ENCODE results near the gene LEF1.

Gene LEF1

DNA sequence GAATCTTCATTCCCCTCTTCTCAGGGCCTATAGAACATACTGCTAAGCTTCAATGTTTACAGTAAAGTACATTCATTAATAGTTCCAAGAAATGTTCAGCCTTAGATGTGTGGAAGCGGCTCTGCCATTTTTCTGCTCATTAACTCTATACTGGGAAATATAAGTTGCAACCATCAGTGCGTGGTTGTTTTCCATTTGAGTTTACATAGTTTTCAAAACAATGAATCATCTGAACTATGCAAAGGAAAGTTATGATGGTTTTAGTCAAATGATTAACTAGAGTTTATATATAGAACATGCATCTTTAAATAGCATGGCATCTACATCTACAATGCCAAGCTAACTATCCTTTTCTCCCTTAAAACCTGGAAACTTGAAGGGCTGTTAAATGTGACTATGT is 29.6 kb downstream of the LEF1 start:
- Histone ChIP-seq H3K27me3 (ENCODE audit: control insufficient read depth, insufficient read depth, low read length, poor library complexity, severe bottlenecking) (peaks cover 4% of the 10 kb centered on the region), H3K36me3 (ENCODE audit: control insufficient read depth, insufficient read depth, low read length) (no peaks in the 10 kb centered on the region), H3K27ac (ENCODE audit: insufficient read depth, low read depth, low read length, poor library complexity, severe bottlenecking) (no peak overlapping the region), H3K4me1 (ENCODE audit: control insufficient read depth, insufficient read depth, low read length) (peaks cover 41% of the 10 kb centered on the region), H3K4me3 (ENCODE audit: insufficient read depth, low read depth, low read length) (no peak overlapping the region), H3K9me3 (ENCODE audit: control insufficient read depth, low read length) (no peaks in the 10 kb centered on the region)
- 88 to 92% methylated on average over 2 of the region's 2 CpGs for WGBS, 2 experiments

DNA sequence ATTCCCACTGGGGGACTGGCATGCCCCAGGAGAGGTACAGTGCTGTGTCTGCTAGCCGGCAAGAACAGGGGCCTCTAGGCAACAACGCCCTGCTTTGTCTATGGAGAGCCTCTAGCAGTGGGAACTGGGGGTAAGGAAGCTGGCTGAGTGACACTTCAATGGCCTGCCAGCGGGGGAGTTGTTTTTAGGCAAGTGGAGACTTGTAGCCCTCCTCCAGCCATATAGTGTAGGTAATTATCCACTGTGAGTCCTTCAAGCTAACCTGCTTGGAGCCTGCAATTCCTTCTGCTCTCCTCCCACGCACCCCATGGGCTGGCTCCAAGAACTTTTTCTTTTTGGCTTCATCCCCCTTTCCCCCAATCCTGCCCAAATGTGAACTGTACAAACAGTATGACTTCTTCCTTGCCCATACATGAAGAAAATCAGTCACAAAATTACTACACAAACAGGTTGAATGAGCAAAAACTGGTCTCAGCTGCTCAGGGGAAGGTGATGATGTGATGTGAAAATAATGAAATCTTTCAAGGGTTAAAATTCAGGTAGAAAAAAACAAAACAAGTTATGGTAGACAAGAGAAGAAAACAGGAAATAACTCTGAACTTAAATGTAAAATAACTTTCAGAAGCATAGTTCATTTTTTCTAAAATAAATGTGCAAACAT is 33.1 kb downstream of the LEF1 start:
- Histone ChIP-seq H3K4me1 (ENCODE audit: control insufficient read depth, insufficient read depth, low read length) (peaks cover 19% of the 10 kb centered on the region), H3K9me3 (ENCODE audit: control insufficient read depth, low read length) (no peaks in the 10 kb centered on the region), H3K36me3 (ENCODE audit: control insufficient read depth, insufficient read depth, low read length) (no peaks in the 10 kb centered on the region), H3K4me3 (ENCODE audit: insufficient read depth, low read depth, low read length) (no peak overlapping the region), H3K27me3 (ENCODE audit: control insufficient read depth, insufficient read depth, low read length, poor library complexity, severe bottlenecking) (peaks cover 4% of the 10 kb centered on the region), H3K27ac (ENCODE audit: insufficient read depth, low read depth, low read length, poor library complexity, severe bottlenecking) (no peak overlapping the region)
- 2% methylated on average over 4 of the region's 4 CpGs for WGBS, 2 experiments

DNA sequence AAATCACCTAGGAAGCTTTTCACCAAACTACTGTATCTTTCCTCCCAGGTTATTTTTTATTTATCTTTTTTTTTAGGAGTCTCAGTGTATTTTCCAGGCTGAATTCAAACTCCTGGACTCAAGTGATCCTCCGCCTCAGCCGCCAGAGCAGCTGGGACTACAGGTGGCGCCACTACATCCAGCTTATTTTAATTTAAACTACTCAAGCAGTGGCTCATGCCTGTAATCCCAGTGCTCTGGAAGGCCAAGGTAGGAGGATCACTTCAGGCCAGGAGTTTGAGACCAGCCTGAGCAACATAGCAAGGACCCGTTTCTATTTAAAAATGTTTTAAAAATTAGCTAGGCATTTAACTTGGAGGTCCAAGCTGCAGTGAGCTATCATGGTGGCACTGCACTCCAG is 37.8 kb downstream of the LEF1 start:
- peaks cover 15% of the 10 kb centered on the region for H3K4me1 ChIP-seq (ENCODE audit: control insufficient read depth, insufficient read depth, low read length)
- H3K4me3 ChIP-seq (ENCODE audit: insufficient read depth, low read depth, low read length) = no peak overlapping the region
- no peaks in the 10 kb centered on the region for H3K36me3 ChIP-seq (ENCODE audit: control insufficient read depth, insufficient read depth, low read length)
- no peak overlapping the region for H3K27ac ChIP-seq (ENCODE audit: insufficient read depth, low read depth, low read length, poor library complexity, severe bottlenecking)
- WGBS, 2 experiments = 83 to 87% methylated on average over 4 of the region's 4 CpGs
- H3K9me3 ChIP-seq (ENCODE audit: control insufficient read depth, low read length) = no peaks in the 10 kb centered on the region
- H3K27me3 ChIP-seq (ENCODE audit: control insufficient read depth, insufficient read depth, low read length, poor library complexity, severe bottlenecking) = peaks cover 4% of the 10 kb centered on the region

DNA sequence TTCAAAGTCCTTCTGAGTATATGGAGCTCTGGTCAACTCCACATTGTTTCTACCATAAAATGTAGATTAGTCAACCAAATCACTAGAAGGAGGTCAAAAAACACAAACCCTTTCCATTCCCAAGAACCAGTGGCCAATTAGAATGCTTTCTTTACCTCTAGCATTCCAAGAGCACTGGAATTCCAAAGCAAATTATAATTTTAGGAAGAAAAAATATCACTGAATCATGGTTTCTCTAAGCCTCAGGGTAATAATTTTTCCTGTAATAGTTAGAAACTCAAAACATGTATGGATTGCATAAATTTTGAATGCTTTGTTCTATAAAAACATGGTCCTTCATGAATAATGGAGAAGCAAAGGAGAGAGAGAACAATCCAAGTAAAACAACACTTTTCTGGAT is 39.5 kb downstream of the LEF1 start:
- no peaks in the 10 kb centered on the region for H3K9me3 ChIP-seq (ENCODE audit: control insufficient read depth, low read length)
- no peak overlapping the region for H3K27ac ChIP-seq (ENCODE audit: insufficient read depth, low read depth, low read length, poor library complexity, severe bottlenecking)
- peaks cover under 1% of the 10 kb centered on the region for H3K4me1 ChIP-seq (ENCODE audit: control insufficient read depth, insufficient read depth, low read length)
- no peaks in the 10 kb centered on the region for H3K27me3 ChIP-seq (ENCODE audit: control insufficient read depth, insufficient read depth, low read length, poor library complexity, severe bottlenecking)
- no peaks in the 10 kb centered on the region for H3K36me3 ChIP-seq (ENCODE audit: control insufficient read depth, insufficient read depth, low read length)
- H3K4me3 ChIP-seq (ENCODE audit: insufficient read depth, low read depth, low read length) = no peak overlapping the region

DNA sequence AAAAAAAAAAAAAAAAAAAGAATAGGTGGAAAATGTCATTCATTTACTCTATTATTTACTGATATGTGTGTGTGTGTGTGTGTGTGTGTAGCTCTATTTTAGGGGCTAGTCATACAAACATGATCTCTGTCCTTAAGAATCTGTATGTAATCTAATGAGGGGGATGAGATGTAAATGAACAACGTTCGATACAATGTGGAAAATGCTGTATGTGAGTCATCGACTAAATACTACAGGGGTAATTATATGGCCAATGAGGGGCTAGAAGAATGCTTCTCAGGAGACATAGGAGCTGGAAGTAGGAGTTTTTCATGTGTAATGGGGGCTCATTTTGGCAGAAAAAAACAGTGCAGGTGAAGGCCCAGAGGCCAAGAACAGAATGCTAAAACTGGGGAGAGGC is 41.9 kb downstream of the LEF1 start:
- Histone ChIP-seq H3K4me1 (ENCODE audit: control insufficient read depth, insufficient read depth, low read length) (no peaks in the 10 kb centered on the region), H3K9me3 (ENCODE audit: control insufficient read depth, low read length) (no peaks in the 10 kb centered on the region), H3K36me3 (ENCODE audit: control insufficient read depth, insufficient read depth, low read length) (no peaks in the 10 kb centered on the region), H3K27ac (ENCODE audit: insufficient read depth, low read depth, low read length, poor library complexity, severe bottlenecking) (no peak overlapping the region), H3K4me3 (ENCODE audit: insufficient read depth, low read depth, low read length) (no peak overlapping the region), H3K27me3 (ENCODE audit: control insufficient read depth, insufficient read depth, low read length, poor library complexity, severe bottlenecking) (no peaks in the 10 kb centered on the region)
- WGBS, 2 experiments = 95 to 96% methylated on average over 3 of the region's 3 CpGs

DNA sequence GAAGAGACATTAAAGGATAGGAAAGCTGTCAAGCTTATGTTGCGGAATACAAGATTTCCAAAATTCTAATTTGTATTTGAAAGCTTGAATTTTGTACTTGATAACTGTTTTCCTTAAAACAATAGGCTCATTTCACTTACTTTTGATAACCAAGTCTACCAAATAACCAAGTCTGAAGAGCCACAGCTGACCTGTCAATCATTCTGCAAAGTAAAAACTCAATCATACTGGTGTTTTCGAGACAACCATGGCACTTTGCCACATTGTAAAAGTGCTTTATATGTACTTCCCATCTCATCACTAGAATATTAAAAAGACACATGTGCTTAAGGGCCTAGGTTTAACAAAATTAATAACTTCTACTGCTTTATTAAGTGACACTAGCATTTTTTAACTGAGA is 47.9 kb downstream of the LEF1 start:
- Histone ChIP-seq H3K4me3 (ENCODE audit: insufficient read depth, low read depth, low read length) (no peak overlapping the region), H3K27me3 (ENCODE audit: control insufficient read depth, insufficient read depth, low read length, poor library complexity, severe bottlenecking) (no peaks in the 10 kb centered on the region), H3K27ac (ENCODE audit: insufficient read depth, low read depth, low read length, poor library complexity, severe bottlenecking) (no peak overlapping the region), H3K36me3 (ENCODE audit: control insufficient read depth, insufficient read depth, low read length) (no peaks in the 10 kb centered on the region), H3K4me1 (ENCODE audit: control insufficient read depth, insufficient read depth, low read length) (peaks cover 16% of the 10 kb centered on the region), H3K9me3 (ENCODE audit: control insufficient read depth, low read length) (no peaks in the 10 kb centered on the region)
- 90 to 92% methylated on average over 2 of the region's 2 CpGs for WGBS, 2 experiments

DNA sequence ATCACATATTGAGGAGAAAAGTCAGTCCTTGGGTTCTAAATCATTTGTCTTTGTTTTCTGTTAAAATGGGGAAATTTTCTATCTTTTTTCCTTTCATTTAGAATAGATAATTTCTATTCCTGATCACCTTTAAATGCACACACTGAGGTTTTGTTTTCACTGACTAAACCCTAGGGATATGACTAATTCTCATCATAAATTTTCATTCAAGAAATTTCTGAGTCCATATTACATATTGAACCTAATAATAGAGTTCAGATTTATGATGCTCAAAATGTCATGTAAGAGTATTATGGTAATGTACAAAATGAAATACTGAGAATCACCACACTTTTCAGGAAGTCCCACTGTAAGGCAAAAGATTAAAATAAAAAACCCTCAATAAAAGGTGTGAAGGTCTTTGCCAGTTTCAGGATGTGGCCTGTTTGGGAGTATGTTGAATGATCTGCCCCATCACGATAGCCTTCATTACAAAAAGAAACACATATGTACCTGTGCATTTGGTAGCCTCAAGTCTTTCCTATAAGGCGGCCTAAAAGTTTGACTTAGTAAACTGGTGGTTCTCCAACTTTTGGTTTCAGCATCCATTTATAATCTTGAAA is 49.4 kb downstream of the LEF1 start:
- H3K36me3 ChIP-seq (ENCODE audit: control insufficient read depth, insufficient read depth, low read length) = no peaks in the 10 kb centered on the region
- H3K27ac ChIP-seq (ENCODE audit: insufficient read depth, low read depth, low read length, poor library complexity, severe bottlenecking) = no peak overlapping the region
- peaks cover 16% of the 10 kb centered on the region for H3K4me1 ChIP-seq (ENCODE audit: control insufficient read depth, insufficient read depth, low read length)
- H3K4me3 ChIP-seq (ENCODE audit: insufficient read depth, low read depth, low read length) = no peak overlapping the region
- WGBS, 2 experiments = 91 to 93% methylated on average over 2 of the region's 2 CpGs
- H3K9me3 ChIP-seq (ENCODE audit: control insufficient read depth, low read length) = no peaks in the 10 kb centered on the region
- H3K27me3 ChIP-seq (ENCODE audit: control insufficient read depth, insufficient read depth, low read length, poor library complexity, severe bottlenecking) = no peaks in the 10 kb centered on the region

DNA sequence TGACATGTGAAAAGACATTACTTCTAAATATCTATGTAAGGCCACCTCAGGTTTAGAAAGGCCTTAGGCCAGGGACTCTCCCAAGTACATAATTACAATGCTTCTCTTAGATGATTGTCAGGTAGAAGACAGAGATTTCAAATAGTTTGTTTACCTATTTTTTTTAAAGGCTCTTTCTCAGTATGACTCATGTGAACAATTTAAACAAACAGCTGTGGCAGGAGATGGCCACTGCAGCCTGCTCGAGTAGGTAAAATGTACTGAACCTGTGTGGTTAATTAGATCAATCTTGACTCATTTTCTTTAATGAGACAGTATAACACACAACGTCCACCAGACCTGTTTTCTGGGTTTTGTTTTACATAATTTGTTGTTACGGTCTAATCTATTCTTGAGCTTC is 50.2 kb downstream of the LEF1 start:
- Histone ChIP-seq H3K36me3 (ENCODE audit: control insufficient read depth, insufficient read depth, low read length) (no peaks in the 10 kb centered on the region), H3K27me3 (ENCODE audit: control insufficient read depth, insufficient read depth, low read length, poor library complexity, severe bottlenecking) (no peaks in the 10 kb centered on the region), H3K4me1 (ENCODE audit: control insufficient read depth, insufficient read depth, low read length) (peaks cover 18% of the 10 kb centered on the region), H3K9me3 (ENCODE audit: control insufficient read depth, low read length) (no peaks in the 10 kb centered on the region), H3K4me3 (ENCODE audit: insufficient read depth, low read depth, low read length) (no peak overlapping the region), H3K27ac (ENCODE audit: insufficient read depth, low read depth, low read length, poor library complexity, severe bottlenecking) (no peak overlapping the region)
- WGBS, 2 experiments = 44 to 81% methylated on average over 1 to 3 of the region's 3 CpGs

DNA sequence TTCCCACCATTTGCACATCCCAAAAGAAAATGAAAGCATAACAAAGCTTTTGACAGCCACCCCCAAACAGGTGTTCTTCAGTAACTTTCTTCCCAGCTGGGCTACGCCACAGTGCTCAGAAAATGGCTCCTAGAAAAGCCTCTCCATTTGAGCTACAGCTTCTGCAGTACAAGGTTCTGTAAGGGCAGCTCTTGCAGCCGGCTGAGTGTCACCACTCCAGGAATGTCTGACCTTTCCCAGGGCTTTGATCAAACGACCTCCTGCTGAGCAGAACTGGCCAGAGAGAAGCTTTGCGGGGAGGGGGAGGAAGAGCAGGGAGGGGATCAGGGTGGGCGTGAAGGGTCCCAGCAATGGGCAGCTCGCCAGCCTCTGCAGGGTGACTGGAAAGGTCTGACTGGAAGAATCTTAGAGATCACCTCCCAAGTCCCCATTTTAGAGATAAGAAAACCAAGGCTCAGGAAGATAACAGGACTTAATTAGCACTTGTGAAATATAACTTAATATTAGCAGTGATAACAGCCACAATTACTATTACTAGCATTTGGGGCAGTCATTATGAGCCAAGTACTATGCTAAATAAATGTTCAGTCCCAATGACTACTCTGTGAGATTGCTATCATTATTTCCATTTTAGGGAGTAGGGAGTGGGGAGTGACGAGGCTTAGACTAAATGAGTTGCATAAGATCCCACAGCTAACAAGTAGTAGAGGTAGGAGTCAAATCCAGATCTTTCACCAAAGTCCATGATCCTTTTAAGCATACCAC is 51.1 kb downstream of the LEF1 start:
- Histone ChIP-seq H3K4me1 (ENCODE audit: control insufficient read depth, insufficient read depth, low read length) (peaks cover 27% of the 10 kb centered on the region), H3K9me3 (ENCODE audit: control insufficient read depth, low read length) (no peaks in the 10 kb centered on the region), H3K27ac (ENCODE audit: insufficient read depth, low read depth, low read length, poor library complexity, severe bottlenecking) (no peak overlapping the region), H3K27me3 (ENCODE audit: control insufficient read depth, insufficient read depth, low read length, poor library complexity, severe bottlenecking) (no peaks in the 10 kb centered on the region), H3K4me3 (ENCODE audit: insufficient read depth, low read depth, low read length) (no peak overlapping the region), H3K36me3 (ENCODE audit: control insufficient read depth, insufficient read depth, low read length) (no peaks in the 10 kb centered on the region)
- 8 to 23% methylated on average over 6 to 7 of the region's 7 CpGs for WGBS, 2 experiments

DNA sequence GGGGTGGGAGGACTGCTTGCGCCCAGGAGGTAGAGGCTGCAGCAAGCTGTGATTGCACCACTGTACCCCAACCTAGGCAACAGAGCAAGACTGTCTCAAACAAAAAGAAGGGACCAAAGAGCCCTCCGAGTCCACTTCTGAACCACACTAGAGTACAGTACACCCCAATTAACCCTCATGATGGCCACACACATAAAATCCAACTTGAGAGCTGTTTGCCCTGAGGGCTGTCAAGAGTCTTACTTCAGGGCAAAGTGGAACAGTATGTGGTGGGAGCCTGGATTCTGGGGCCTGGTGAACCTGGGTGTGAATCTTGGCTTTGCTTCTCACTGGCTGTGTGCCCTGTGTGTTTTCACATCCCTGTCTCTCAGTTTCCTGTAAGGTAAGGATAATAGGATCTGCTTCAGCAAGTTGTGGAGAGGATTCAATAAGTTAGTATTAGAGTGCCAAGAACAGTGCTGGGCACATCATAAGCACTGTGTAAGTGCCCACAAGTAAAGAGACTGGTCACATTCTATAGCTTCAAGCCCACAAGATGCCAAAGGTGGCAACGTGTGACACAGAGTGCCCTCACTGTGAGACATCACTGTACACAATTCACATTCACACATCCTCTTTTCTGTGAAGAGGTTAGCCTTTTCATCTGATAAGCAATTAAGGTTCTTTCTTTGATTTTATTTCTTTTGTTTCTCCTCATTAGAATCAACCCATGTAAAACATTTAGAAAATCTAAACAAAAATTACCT is 52.1 kb downstream of the LEF1 start:
- no peaks in the 10 kb centered on the region for H3K9me3 ChIP-seq (ENCODE audit: control insufficient read depth, low read length)
- no peak overlapping the region for H3K27ac ChIP-seq (ENCODE audit: insufficient read depth, low read depth, low read length, poor library complexity, severe bottlenecking)
- H3K4me3 ChIP-seq (ENCODE audit: insufficient read depth, low read depth, low read length) = no peak overlapping the region
- 81 to 82% methylated on average over 3 of the region's 3 CpGs for WGBS, 2 experiments
- H3K36me3 ChIP-seq (ENCODE audit: control insufficient read depth, insufficient read depth, low read length) = no peaks in the 10 kb centered on the region
- H3K4me1 ChIP-seq (ENCODE audit: control insufficient read depth, insufficient read depth, low read length) = peaks cover 29% of the 10 kb centered on the region
- no peaks in the 10 kb centered on the region for H3K27me3 ChIP-seq (ENCODE audit: control insufficient read depth, insufficient read depth, low read length, poor library complexity, severe bottlenecking)
